Stomach (tissue), 9 donors: ENCODE measurements around the gene QSER1. TPM values are rescaled to one million over a fixed set of nuclear protein-coding genes. Genes with fewer than 3 reads are reported as not detected.

Experiments used
- DNase-seq, 2 donors: peaks; one replicate each; pipeline versions ENCODE4 v3.0.0 to v3.0.0-alpha.2; 2013 to 2019
- H3K27ac ChIP-seq, 5 donors: fragments of 200-600 bp in 4 of 5; sonication (generic) in 4 of 5; one replicate each; pipeline ENCODE4 v1.5.1; 2013 to 2019; ENCODE audit warnings: mild to moderate bottlenecking in 1 of 5, moderate library complexity in 1 of 5
- H3K27me3 ChIP-seq, 3 donors: fragments of 200-600 bp; sonication (generic); one replicate each; pipeline ENCODE4 v1.5.1; 2017 to 2019; ENCODE audit warnings: mixed run types in 1 of 3
- H3K36me3 ChIP-seq, 4 donors: fragments of 200-600 bp; sonication (generic); 1 replicate in 3 of 4; 2 replicates in 1 of 4; pipeline ENCODE4 v1.5.1; 2016 to 2019
- H3K4me1 ChIP-seq, 4 donors: fragments of 200-600 bp; sonication (generic); one replicate each; pipeline ENCODE4 v1.5.1; 2016 to 2019
- H3K4me3 ChIP-seq, 4 donors: fragments of 200-600 bp; sonication (generic) in 3 of 4; one replicate each; pipeline ENCODE4 v1.5.1; 2016 to 2019; ENCODE audit warnings: mild to moderate bottlenecking in 1 of 4
- H3K9me3 ChIP-seq, 4 donors: fragments of 200-600 bp; sonication (generic); one replicate each; pipeline ENCODE4 v1.5.1; 2016 to 2019
- EP300 ChIP-seq: sonication (generic); formaldehyde crosslinking; IDR thresholded peaks from one replicate; pipeline ENCODE4 v1.6.1; 2017; ENCODE audit warnings: antibody characterized with exemption
- POLR2A ChIP-seq, 4 donors: fragments of 450-650 bp; IDR thresholded peaks; one replicate each; pipeline ENCODE4 v1.6.1; 2016; ENCODE audit warnings: antibody characterized with exemption in 4 of 4, control low read depth in 2 of 4, mild to moderate bottlenecking in 1 of 4, moderate library complexity in 1 of 4
- POLR2AphosphoS5 ChIP-seq, 3 donors: sonication (generic); formaldehyde crosslinking; IDR thresholded peaks; one replicate each; pipeline ENCODE4 v1.6.1; 2016; ENCODE audit warnings: antibody characterized with exemption in 3 of 3
- WGBS, 5 donors: extraction: QIAGEN DNeasy Blood & Tissue Kit in 3 of 5; methylation state at CpG; one replicate each; pipeline versions ENCODE4 v1.1.5 to v1.1.7; 2013 to 2018; 5-methylcytosine and 5-hydroxymethylcytosine counted together
- intact Hi-C: fragments of 100-400 bp; cut with DNase I; formaldehyde crosslinking; loops from one replicate; pipeline ENCODE4 v1.15.1; 2023; ENCODE audit warnings: low total_unique reads
- polyA plus RNA-seq, 3 donors: library from polyadenylated mRNA; stranded (reverse); fragments of 200-250 nt; gene quantifications; one replicate each; pipeline ENCODE4 v1.2.3, GENCODE V29; 2013
- total RNA-seq, 5 donors: library from RNA; depleted of rRNA; stranded (reverse); fragments of >200 nt; gene quantifications; one replicate each; pipeline versions ENCODE4 v1.1.0 to v1.2.3, GENCODE V29; 2014 to 2016
- TF ChIP-seq, protein P1 (sequence below), 7 experiments: fragments of 450-650 bp in 4 of 7; fragments of 200-600 bp in 3 of 7; sonication (generic) in 3 of 7; IDR thresholded peaks; one replicate each; pipeline ENCODE4 v1.5.1; 2016 to 2019; ENCODE audit warnings: antibody characterized with exemption in 7 of 7, control low read depth in 2 of 7, mild to moderate bottlenecking in 1 of 7
- donor health status: healthy with polysubstance abuse.
- donor health status: Bipolar disorder and iron deficiency.
- donor health status: healthy.

The QSER1 gene
- total and polyA plus RNA-seq, 8 donors = 2.6 to 51.3 (median 13.5) TPM

GRCh38 chr11:33021501-33021900 lies 128.9 kb downstream of the QSER1 start:
- Histone ChIP-seq H3K27ac (no peak overlapping the region), H3K4me3 (no peak overlapping the region), H3K36me3 (peaks cover 0 to 7% (median 0%) of the 10 kb centered on the region in 4 donors), H3K4me1 (peaks cover 0 to 34% (median 13%) of the 10 kb centered on the region in 4 donors), H3K27me3 (no peaks in the 10 kb centered on the region), H3K9me3 (no peaks in the 10 kb centered on the region)
- no peak for DNase-seq
- intact Hi-C loops = no loop called here
- 78 to 86% (median 80%) methylated on average over 1 of the region's 1 CpG for WGBS, 5 donors
- TF ChIP-seq POLR2A (IDR thresholded peaks at IDR 0.05) (no peak), EP300 (no peak), POLR2AphosphoS5 (IDR thresholded peaks at IDR 0.05) (no peak)
- TF ChIP-seq, protein P1, sequence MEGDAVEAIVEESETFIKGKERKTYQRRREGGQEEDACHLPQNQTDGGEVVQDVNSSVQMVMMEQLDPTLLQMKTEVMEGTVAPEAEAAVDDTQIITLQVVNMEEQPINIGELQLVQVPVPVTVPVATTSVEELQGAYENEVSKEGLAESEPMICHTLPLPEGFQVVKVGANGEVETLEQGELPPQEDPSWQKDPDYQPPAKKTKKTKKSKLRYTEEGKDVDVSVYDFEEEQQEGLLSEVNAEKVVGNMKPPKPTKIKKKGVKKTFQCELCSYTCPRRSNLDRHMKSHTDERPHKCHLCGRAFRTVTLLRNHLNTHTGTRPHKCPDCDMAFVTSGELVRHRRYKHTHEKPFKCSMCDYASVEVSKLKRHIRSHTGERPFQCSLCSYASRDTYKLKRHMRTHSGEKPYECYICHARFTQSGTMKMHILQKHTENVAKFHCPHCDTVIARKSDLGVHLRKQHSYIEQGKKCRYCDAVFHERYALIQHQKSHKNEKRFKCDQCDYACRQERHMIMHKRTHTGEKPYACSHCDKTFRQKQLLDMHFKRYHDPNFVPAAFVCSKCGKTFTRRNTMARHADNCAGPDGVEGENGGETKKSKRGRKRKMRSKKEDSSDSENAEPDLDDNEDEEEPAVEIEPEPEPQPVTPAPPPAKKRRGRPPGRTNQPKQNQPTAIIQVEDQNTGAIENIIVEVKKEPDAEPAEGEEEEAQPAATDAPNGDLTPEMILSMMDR (IDR thresholded peaks at IDR 0.05) = no peak

DNA sequence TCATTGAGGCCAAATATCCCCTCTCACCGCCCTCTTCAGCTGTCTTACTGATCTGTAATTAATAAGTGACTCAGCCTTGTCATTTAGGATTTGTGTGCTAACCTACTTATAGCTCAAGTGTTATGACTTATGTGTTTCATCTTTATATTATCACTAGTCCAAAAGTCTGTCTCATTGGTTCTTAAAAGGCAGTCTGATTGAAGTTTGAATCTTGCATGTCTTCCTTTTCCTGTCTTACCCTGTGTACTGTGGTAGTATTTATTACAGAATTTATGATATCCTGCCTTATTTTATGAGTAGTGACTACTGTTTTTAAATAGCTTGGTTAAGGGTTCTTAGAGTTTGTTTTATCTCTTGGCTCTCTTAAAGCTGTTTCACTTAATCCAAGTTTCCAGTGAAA lies 129.3 kb downstream of the QSER1 start:
- no peaks in the 10 kb centered on the region for H3K27me3 ChIP-seq
- H3K27ac ChIP-seq = no peak overlapping the region
- H3K4me1 ChIP-seq = peaks cover 0 to 30% (median 10%) of the 10 kb centered on the region in 4 donors
- WGBS, 5 donors = 25 to 57% (median 43%) methylated on average over 1 of the region's 1 CpG
- H3K9me3 ChIP-seq = no peaks in the 10 kb centered on the region
- peaks cover 0 to 9% (median 0%) of the 10 kb centered on the region in 4 donors for H3K36me3 ChIP-seq
- H3K4me3 ChIP-seq = no peak overlapping the region
- TF ChIP-seq EP300 (no peak), POLR2AphosphoS5 (IDR thresholded peaks at IDR 0.05) (no peak), POLR2A (IDR thresholded peaks at IDR 0.05) (no peak)
- TF ChIP-seq, protein P1 (IDR thresholded peaks at IDR 0.05) = no peak
- no peak for DNase-seq
- intact Hi-C loops = no loop called here

GRCh38 chr11:33025339-33025722 lies 132.7 kb downstream of the QSER1 start:
- intact Hi-C loops = no loop called here
- WGBS, 5 donors = 76 to 84% (median 79%) methylated on average over 3 of the region's 3 CpGs
- TF ChIP-seq POLR2A (IDR thresholded peaks at IDR 0.05) (no peak), POLR2AphosphoS5 (IDR thresholded peaks at IDR 0.05) (no peak), EP300 (no peak)
- TF ChIP-seq, protein P1 (IDR thresholded peaks at IDR 0.05) = no peak
- peaks cover 0 to 20% (median 5%) of the 10 kb centered on the region in 4 donors for H3K4me1 ChIP-seq
- no peak overlapping the region for H3K27ac ChIP-seq
- peaks cover 0 to 9% (median 0%) of the 10 kb centered on the region in 4 donors for H3K36me3 ChIP-seq
- H3K4me3 ChIP-seq = no peak overlapping the region
- no peaks in the 10 kb centered on the region for H3K27me3 ChIP-seq
- no peak for DNase-seq
- H3K9me3 ChIP-seq = no peaks in the 10 kb centered on the region

- intact Hi-C loops = no loop called here
- WGBS, 5 donors = 53 to 75% (median 71%) methylated on average over 2 of the region's 2 CpGs
- DNase-seq = no peak
- H3K27me3 ChIP-seq = no peaks in the 10 kb centered on the region
- H3K4me1 ChIP-seq = peaks cover 0 to 6% (median 0%) of the 10 kb centered on the region in 4 donors
- H3K9me3 ChIP-seq = no peaks in the 10 kb centered on the region
- H3K36me3 ChIP-seq = peaks cover 0 to 9% (median 0%) of the 10 kb centered on the region in 4 donors
- no peak for TF ChIP-seq POLR2AphosphoS5 (IDR thresholded peaks at IDR 0.05)
- TF ChIP-seq EP300 = no peak
- TF ChIP-seq, protein P1 (IDR thresholded peaks at IDR 0.05) = no peak
- no peak for TF ChIP-seq POLR2A (IDR thresholded peaks at IDR 0.05)
- H3K27ac ChIP-seq = no peak overlapping the region
- no peak overlapping the region for H3K4me3 ChIP-seq
These were observed 134.6 kb downstream of the QSER1 start for GRCh38 chr11:33027233-33027632.
